HCT116 (cell line): ENCODE measurements around the gene MYL12B. TPM values are rescaled to one million over a fixed set of nuclear protein-coding genes. Genes with fewer than 3 reads are reported as not detected.

Source experiments
- ATAC-seq: fragments of 200-7000 bp; cut with Tn5 transposase; 2 replicates; pipeline ENCODE4 v1.9.1; 2020; ENCODE audit warnings: mild to moderate bottlenecking, moderate library complexity
- Bru-seq: library from RNA; stranded (reverse); fragments of 400-500 nt; gene quantifications from one replicate; lab custom pipeline; 2021; lab: Mats Ljungman, UMichigan
- BruChase-seq, 2 experiments: library from RNA; stranded (reverse); fragments of 400-500 nt; gene quantifications; one replicate each; lab custom pipeline; 2021; lab: Mats Ljungman, UMichigan
- BruUV-seq: library from RNA; stranded (reverse); fragments of 400-500 nt; replicated peaks from 2 replicates; lab custom pipeline; 2021; lab: Mats Ljungman, UMichigan
- CTCF ChIA-PET: fragments of 300-600 bp; sonication (Branson Sonifier 250); formaldehyde crosslinking; loops from one replicate; lab custom pipeline; 2021; ENCODE audit warnings: antibody characterized with exemption; lab: Charles Lee
- POLR2A ChIA-PET: fragments of 300-600, 350-600 bp; sonication (Branson Sonifier 250); formaldehyde crosslinking; loops from one replicate; lab custom pipeline; 2021; ENCODE audit warnings: antibody characterized with exemption; lab: Charles Lee
- RAD21 ChIA-PET, 2 experiments: fragments of 300-600 bp; sonication (Branson Sonifier 250); formaldehyde crosslinking; loops; one replicate each; lab custom pipeline; 2023; ENCODE audit warnings: low total read pairs in 2 of 2; ENCODE audit not compliant: uncharacterized antibody in 2 of 2, unreplicated experiment in 2 of 2, low non-redundant PET in 1 of 2; lab: Charles Lee
- DNase-seq: peaks from one replicate; pipeline ENCODE4 v3.0.0-alpha.2; 2010; ENCODE audit warnings: low read depth, low spot score
- H2AFZ ChIP-seq: fragments of 200-600 bp; shearing (Covaris generic), sonication (generic); 2 replicates; pipeline ENCODE4 v1.6.1; 2017; ENCODE audit warnings: low read depth, mixed run types, mixed read lengths, antibody characterized with exemption, low read length; ENCODE audit not compliant: poor library complexity, severe bottlenecking
- H3K27ac ChIP-seq: 2 replicates; pipeline ENCODE4 v1.5.1; 2012; ENCODE audit warnings: low read depth, low read length
- H3K27me3 ChIP-seq: fragments of 200-600 bp; sonication (generic); 2 replicates; pipeline ENCODE4 v1.6.1; 2016; ENCODE audit warnings: mixed run types, low read length, mixed read lengths; ENCODE audit not compliant: insufficient read depth
- H3K36me3 ChIP-seq, 2 experiments: fragments of 200-500 bp in 1 of 2; fragments of 200-600 bp in 1 of 2; sonication (Bioruptor generic) in 1 of 2; sonication (generic) in 1 of 2; 2 replicates each; pipeline versions ENCODE4 v1.5.1 to v1.6.1; 2014 to 2016; ENCODE audit warnings: low read length in 2 of 2, inconsistent platforms in 1 of 2, mixed read lengths in 1 of 2, mixed run types in 1 of 2; ENCODE audit not compliant: insufficient read depth in 2 of 2, control insufficient read depth in 1 of 2
- H3K4me1 ChIP-seq, 2 experiments: fragments of 200-600 bp in 1 of 2; sonication (generic) in 1 of 2; 2 replicates each; pipeline versions ENCODE4 v1.5.1 to v1.6.1; 2012 to 2017; ENCODE audit warnings: low read length in 2 of 2, inconsistent platforms in 1 of 2, mild to moderate bottlenecking in 1 of 2, mixed read lengths in 1 of 2, mixed run types in 1 of 2, moderate library complexity in 1 of 2; ENCODE audit not compliant: insufficient read depth in 2 of 2, control insufficient read depth in 1 of 2
- H3K4me2 ChIP-seq: fragments of 200-600 bp; sonication (generic); 2 replicates; pipeline ENCODE4 v1.6.1; 2017; ENCODE audit warnings: mixed run types, low read length, mixed read lengths
- H3K4me3 ChIP-seq, 2 experiments: fragments of 200-600 bp in 1 of 2; sonication (generic) in 1 of 2; replicated peaks in 1 of 2; 2 replicates each; pipeline ENCODE4 v1.5.1; 2011 to 2016; ENCODE audit warnings: low read length in 2 of 2, control low read depth in 1 of 2, low read depth in 1 of 2, mild to moderate bottlenecking in 1 of 2, mixed read lengths in 1 of 2, mixed run types in 1 of 2
- H3K79me2 ChIP-seq: fragments of 200-600 bp; sonication (generic); 2 replicates; pipeline ENCODE4 v1.6.1; 2017; ENCODE audit warnings: mild to moderate bottlenecking, mixed run types, low read length, moderate library complexity, mixed read lengths; ENCODE audit not compliant: insufficient read depth
- H3K9ac ChIP-seq: fragments of 200-600 bp; sonication (generic); 2 replicates; pipeline ENCODE4 v1.6.1; 2016; ENCODE audit warnings: low read length, mixed read lengths
- H3K9me2 ChIP-seq: fragments of 200-600 bp; sonication (generic), shearing (Covaris generic); 2 replicates; pipeline ENCODE4 v1.6.1; 2017; ENCODE audit warnings: mixed run types, mild to moderate bottlenecking, moderate library complexity; ENCODE audit not compliant: insufficient read depth
- H3K9me3 ChIP-seq, 2 experiments: fragments of 200-500 bp in 1 of 2; fragments of 200-600 bp in 1 of 2; sonication (Bioruptor generic) in 1 of 2; sonication (generic) in 1 of 2; 2 replicates each; pipeline ENCODE4 v1.6.1; 2014 to 2017; ENCODE audit warnings: low read length in 2 of 2, mixed read lengths in 2 of 2, inconsistent platforms in 1 of 2, low read depth in 1 of 2, mild to moderate bottlenecking in 1 of 2, mixed run types in 1 of 2, moderate library complexity in 1 of 2; ENCODE audit not compliant: control insufficient read depth in 1 of 2, insufficient read depth in 1 of 2
- H4K20me1 ChIP-seq: fragments of 200-600 bp; sonication (generic), shearing (Covaris generic); 2 replicates; pipeline ENCODE4 v1.6.1; 2017; ENCODE audit warnings: mixed run types, mild to moderate bottlenecking, moderate library complexity; ENCODE audit not compliant: insufficient read depth
- CBX3 ChIP-seq: IDR thresholded peaks from 2 replicates; pipeline ENCODE4 v1.6.1; 2012; ENCODE audit warnings: low read depth
- CEBPB ChIP-seq: IDR thresholded peaks from 2 replicates; pipeline ENCODE4 v1.6.1; 2012; ENCODE audit warnings: low read depth
- CTCF ChIP-seq, 3 experiments: fragments of 200-600 bp in 1 of 3; sonication (generic) in 1 of 3; IDR thresholded peaks in 2 of 3; conservative IDR thresholded peaks in 1 of 3; 2 replicates each; pipeline ENCODE4 v1.5.1; 2012 to 2017; ENCODE audit warnings: low read depth in 2 of 3, low read length in 2 of 3, antibody characterized with exemption in 1 of 3, borderline replicate concordance in 1 of 3, control low read depth in 1 of 3, mild to moderate bottlenecking in 1 of 3, mixed read lengths in 1 of 3, mixed run types in 1 of 3, moderate library complexity in 1 of 3; ENCODE audit not compliant: insufficient read depth in 1 of 3
- EGR1 ChIP-seq: IDR thresholded peaks from 2 replicates; pipeline ENCODE4 v1.6.1; 2012; ENCODE audit warnings: low read depth
- ELF1 ChIP-seq: IDR thresholded peaks from 2 replicates; pipeline ENCODE4 v1.6.1; 2012; ENCODE audit warnings: low read depth, borderline replicate concordance
- EZH2 ChIP-seq: fragments of 200-600 bp; sonication (generic); IDR thresholded peaks from 2 replicates; pipeline ENCODE4 v1.6.1; 2017; ENCODE audit warnings: antibody characterized with exemption, mixed run types
- EZH2phosphoT487 ChIP-seq: fragments of 200-600 bp; IDR thresholded peaks from 2 replicates; pipeline ENCODE4 v1.6.1; 2018; ENCODE audit warnings: antibody characterized with exemption, borderline replicate concordance
- FOSL1 ChIP-seq: IDR thresholded peaks from 2 replicates; pipeline ENCODE4 v1.6.1; 2012; ENCODE audit warnings: low read depth
- JUND ChIP-seq: IDR thresholded peaks from 2 replicates; pipeline ENCODE4 v1.6.1; 2012
- MAX ChIP-seq: IDR thresholded peaks from 2 replicates; pipeline ENCODE4 v1.6.1; 2012
- POLR2A ChIP-seq: IDR thresholded peaks from 2 replicates; pipeline ENCODE4 v1.7.0; 2011; ENCODE audit warnings: borderline replicate concordance; ENCODE audit not compliant: insufficient read depth, insufficient read length; ENCODE audit errors: extremely low read depth
- POLR2AphosphoS5 ChIP-seq: IDR thresholded peaks from 2 replicates; pipeline ENCODE4 v1.6.1; 2011; ENCODE audit warnings: mild to moderate bottlenecking, low read depth, low read length, moderate library complexity
- RAD21 ChIP-seq: IDR thresholded peaks from 2 replicates; pipeline ENCODE4 v1.6.1; 2012; ENCODE audit warnings: low read depth, mild to moderate bottlenecking
- SIN3A ChIP-seq: IDR thresholded peaks from 2 replicates; pipeline ENCODE4 v1.6.1; 2012; ENCODE audit warnings: low read depth
- SP1 ChIP-seq: IDR thresholded peaks from 2 replicates; pipeline ENCODE4 v1.6.1; 2012; ENCODE audit warnings: low read depth
- SRF ChIP-seq: IDR thresholded peaks from 2 replicates; pipeline ENCODE4 v1.6.1; 2012; ENCODE audit warnings: low read depth
- YY1 ChIP-seq: IDR thresholded peaks from 2 replicates; pipeline ENCODE4 v1.6.1; 2011; ENCODE audit warnings: low read length, low read depth, moderate library complexity, mild to moderate bottlenecking; ENCODE audit not compliant: insufficient replicate concordance; ENCODE audit errors: extremely low read depth
- ZBTB33 ChIP-seq: IDR thresholded peaks from 2 replicates; pipeline ENCODE4 v1.6.1; 2011; ENCODE audit warnings: mild to moderate bottlenecking, low read length, moderate library complexity; ENCODE audit not compliant: insufficient replicate concordance; ENCODE audit errors: extremely low read depth
- ZFX ChIP-seq: fragments of 450-650 bp; IDR thresholded peaks from 2 replicates; pipeline ENCODE4 v1.6.1; 2017
- ZNF274 ChIP-seq: fragments of 200-500 bp; sonication (Bioruptor generic); IDR thresholded peaks from 2 replicates; pipeline ENCODE4 v1.6.1; 2014; ENCODE audit warnings: mild to moderate bottlenecking, low read depth, low read length, inconsistent platforms
- intact Hi-C: fragments of 100-400 bp; cut with micrococcal nuclease; formaldehyde crosslinking; loops from 2 replicates; pipeline ENCODE4 v1.10.0; 2022
- long read RNA-seq: library from polyadenylated mRNA; unstranded; transcript quantifications from one replicate; pipeline ENCODE4 v2.0.0, GENCODE V29; 2021; ENCODE audit not compliant: unreplicated experiment
- polyA plus RNA-seq: library from polyadenylated mRNA; unstranded; fragments of >200 nt; gene quantifications from 2 replicates; pipeline ENCODE4 v1.2.1, GENCODE V29; 2012; ENCODE audit warnings: missing spikeins
- total RNA-seq: library from RNA; stranded (reverse); gene quantifications from one replicate; pipeline ENCODE4 v1.2.1, GENCODE V29; 2021; ENCODE audit not compliant: unreplicated experiment

Gene MYL12B
- 403 TPM for total RNA-seq
- 450 and 510 TPM in 2 replicates for polyA plus RNA-seq
- percentile 98 among the genes with signal in this experiment for Bru-seq, nascent RNA
- BruChase-seq, experiment 1, labeled RNA remaining after a 6-hour chase: percentile 96 among the genes with signal in this experiment
- BruChase-seq, experiment 2, labeled RNA remaining after a 2-hour chase: percentile 92 among the genes with signal in this experiment
- long read RNA-seq, transcript MYL12B-201 (4 exons, 1,210 nt): major isoform, 299 of 460 reads
- long read RNA-seq, partial matches to known transcripts: 157 of 460 reads
- long read RNA-seq, other reads (novel, unspliced or antisense): 0 of 460 reads

- peaks cover 11 to 13% of the 10 kb centered on the region in 2 experiments; a peak in 2 of 4 replicates for H3K36me3 ChIP-seq
- ChIA-PET CTCF (no interaction called here), RAD21 (interaction anchor here in 1 of 2 experiments (0.5 kb wide), 1 partner anchor 339 kb away, joined by 5 read pairs; no protein-coding TSS in a partner anchor), POLR2A (interaction anchor here (1.1 to 3.2 kb wide), 3 partner anchors 11 to 404 kb away, joined by 4 to 20 read pairs (median 4); no protein-coding TSS in a partner anchor)
- no peaks in the 10 kb centered on the region for H3K9me3 ChIP-seq
- no peak within 1 kb of the TSS for H2AFZ ChIP-seq
- H3K4me3 ChIP-seq: peak within 1 kb of the TSS; percentile 79 to 90
- DNase-seq: peak; percentile 62
- H3K4me1 ChIP-seq: peaks cover 35 to 45% of the 10 kb centered on the region in 2 experiments
- H3K27ac ChIP-seq: peak within 1 kb of the TSS; percentile 89
- H4K20me1 ChIP-seq: peaks cover 34% of the 10 kb centered on the region; the same call in 1 of the 2 replicates
- H3K9me2 ChIP-seq: no peaks in the 10 kb centered on the region
- intact Hi-C loops: loop anchor here (5.0 kb wide), 2 partner anchors 186 to 331 kb away; no protein-coding TSS in a partner anchor
- H3K9ac ChIP-seq: peak within 1 kb of the TSS; percentile 73
- H3K4me2 ChIP-seq: peak within 1 kb of the TSS; percentile 81
- peaks cover 54% of the 10 kb centered on the region for H3K79me2 ChIP-seq
- no peaks in the 10 kb centered on the region for H3K27me3 ChIP-seq
- ATAC-seq: peak; percentile 82
- TSS peak; percentile 88 for BruUV-seq
- TF ChIP-seq CTCF (IDR thresholded peaks at IDR 0.05 in 2 of 3, conservative IDR thresholded peaks at IDR 0.05 in 1 of 3; ENCODE audit: borderline replicate concordance in 1 of 3, insufficient read depth in 1 of 3, low read depth in 2 of 3, low read length in 2 of 3): no peak
- TF ChIP-seq RAD21: 0 out of 2 replicates have a peak, but pooled peaks have one; percentile 5
- TF ChIP-seq JUND: peak; percentile 87
- TF ChIP-seq SIN3A: no peak; the same call in 1 of the 2 replicates
- TF ChIP-seq EGR1: peak; percentile 61
- TF ChIP-seq SRF: peak; percentile 40; the same call in 1 of the 2 replicates
- TF ChIP-seq SP1: peak; percentile 88
- no peak for TF ChIP-seq ZNF274
- no peak; the same call in 1 of the 2 replicates for TF ChIP-seq CEBPB
- TF ChIP-seq ZBTB33: no peak
- TF ChIP-seq FOSL1: no peak
- peak; percentile 67 for TF ChIP-seq MAX
- TF ChIP-seq EZH2phosphoT487: no peak
- no peak for TF ChIP-seq EZH2
- TF ChIP-seq POLR2A: peak; percentile 25
- TF ChIP-seq ZFX: peak; percentile 73
- peak; percentile 77 for TF ChIP-seq POLR2AphosphoS5
- no peak for TF ChIP-seq CBX3
- TF ChIP-seq YY1: peak; percentile 61
- TF ChIP-seq ELF1: peak; percentile 95
Measured at GRCh38 chr18:3261373-3262233, at the start of gene MYL12B. Gene MYL12B, plus strand, starts transcription at chr18:3262133. Its CDS starts 10,766 bp downstream, at chr18:3272899.
